Measurements from ENCODE around the gene PLEKHJ1. TPM values are rescaled to one million over a fixed set of nuclear protein-coding genes. Genes with fewer than 3 reads are reported as not detected.

The PLEKHJ1 gene
- total RNA-seq, 1 experiment from 2014 or later = 189 TPM

DNA sequence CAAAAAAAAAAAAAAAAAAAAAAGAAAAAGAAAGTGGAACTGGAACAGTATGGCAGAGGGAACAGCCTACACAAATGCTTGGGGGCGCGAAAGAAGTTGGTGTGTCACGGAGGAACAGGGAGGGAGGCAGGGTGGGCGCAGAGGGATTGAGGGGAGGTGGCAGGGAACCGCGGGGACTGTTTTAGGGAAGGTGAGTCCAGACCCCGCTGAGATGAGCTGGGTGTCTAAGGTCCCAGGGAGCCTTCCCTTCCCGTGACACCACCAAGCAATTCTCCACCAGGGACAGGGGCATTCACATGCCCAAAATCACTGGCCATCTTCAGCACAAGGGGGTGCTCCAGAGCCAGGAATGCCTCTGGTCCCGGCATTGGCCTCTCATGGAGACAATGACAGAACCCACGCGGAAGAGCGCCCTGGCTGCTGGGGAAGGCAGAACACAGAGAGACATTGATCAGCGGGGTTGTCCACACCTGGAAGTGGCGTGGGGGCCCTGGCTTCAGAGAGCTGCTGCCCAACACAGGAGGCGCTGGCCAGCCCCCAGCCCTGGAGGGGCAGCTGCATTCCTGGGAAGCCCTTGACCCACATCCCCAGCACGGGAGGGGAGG, 38.9 kb upstream of the PLEKHJ1 start:
- CTCF ChIA-PET = interaction anchor here (0.6 to 4.4 kb wide), 27 partner anchors 13 to 524 kb away, joined by 3 to 42 read pairs (median 4); partner anchors contain the start of genes AP3D1, LSM7 and PLEKHJ1
- TF ChIP-seq, protein P1, sequence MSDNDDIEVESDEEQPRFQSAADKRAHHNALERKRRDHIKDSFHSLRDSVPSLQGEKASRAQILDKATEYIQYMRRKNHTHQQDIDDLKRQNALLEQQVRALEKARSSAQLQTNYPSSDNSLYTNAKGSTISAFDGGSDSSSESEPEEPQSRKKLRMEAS (CRISPR knock-in tag; IDR thresholded peaks at IDR 0.05) = 0 out of 2 replicates have a peak, but pooled peaks have one; percentile 34
- TF ChIP-seq, protein P2, sequence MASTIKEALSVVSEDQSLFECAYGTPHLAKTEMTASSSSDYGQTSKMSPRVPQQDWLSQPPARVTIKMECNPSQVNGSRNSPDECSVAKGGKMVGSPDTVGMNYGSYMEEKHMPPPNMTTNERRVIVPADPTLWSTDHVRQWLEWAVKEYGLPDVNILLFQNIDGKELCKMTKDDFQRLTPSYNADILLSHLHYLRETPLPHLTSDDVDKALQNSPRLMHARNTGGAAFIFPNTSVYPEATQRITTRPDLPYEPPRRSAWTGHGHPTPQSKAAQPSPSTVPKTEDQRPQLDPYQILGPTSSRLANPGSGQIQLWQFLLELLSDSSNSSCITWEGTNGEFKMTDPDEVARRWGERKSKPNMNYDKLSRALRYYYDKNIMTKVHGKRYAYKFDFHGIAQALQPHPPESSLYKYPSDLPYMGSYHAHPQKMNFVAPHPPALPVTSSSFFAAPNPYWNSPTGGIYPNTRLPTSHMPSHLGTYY (CRISPR knock-in tag; IDR thresholded peaks at IDR 0.05) = no peak
- TF ChIP-seq, protein P3, sequence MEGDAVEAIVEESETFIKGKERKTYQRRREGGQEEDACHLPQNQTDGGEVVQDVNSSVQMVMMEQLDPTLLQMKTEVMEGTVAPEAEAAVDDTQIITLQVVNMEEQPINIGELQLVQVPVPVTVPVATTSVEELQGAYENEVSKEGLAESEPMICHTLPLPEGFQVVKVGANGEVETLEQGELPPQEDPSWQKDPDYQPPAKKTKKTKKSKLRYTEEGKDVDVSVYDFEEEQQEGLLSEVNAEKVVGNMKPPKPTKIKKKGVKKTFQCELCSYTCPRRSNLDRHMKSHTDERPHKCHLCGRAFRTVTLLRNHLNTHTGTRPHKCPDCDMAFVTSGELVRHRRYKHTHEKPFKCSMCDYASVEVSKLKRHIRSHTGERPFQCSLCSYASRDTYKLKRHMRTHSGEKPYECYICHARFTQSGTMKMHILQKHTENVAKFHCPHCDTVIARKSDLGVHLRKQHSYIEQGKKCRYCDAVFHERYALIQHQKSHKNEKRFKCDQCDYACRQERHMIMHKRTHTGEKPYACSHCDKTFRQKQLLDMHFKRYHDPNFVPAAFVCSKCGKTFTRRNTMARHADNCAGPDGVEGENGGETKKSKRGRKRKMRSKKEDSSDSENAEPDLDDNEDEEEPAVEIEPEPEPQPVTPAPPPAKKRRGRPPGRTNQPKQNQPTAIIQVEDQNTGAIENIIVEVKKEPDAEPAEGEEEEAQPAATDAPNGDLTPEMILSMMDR (IDR thresholded peaks at IDR 0.05) = peak; percentile 60; the same call in 1 of the 2 replicates

DNA sequence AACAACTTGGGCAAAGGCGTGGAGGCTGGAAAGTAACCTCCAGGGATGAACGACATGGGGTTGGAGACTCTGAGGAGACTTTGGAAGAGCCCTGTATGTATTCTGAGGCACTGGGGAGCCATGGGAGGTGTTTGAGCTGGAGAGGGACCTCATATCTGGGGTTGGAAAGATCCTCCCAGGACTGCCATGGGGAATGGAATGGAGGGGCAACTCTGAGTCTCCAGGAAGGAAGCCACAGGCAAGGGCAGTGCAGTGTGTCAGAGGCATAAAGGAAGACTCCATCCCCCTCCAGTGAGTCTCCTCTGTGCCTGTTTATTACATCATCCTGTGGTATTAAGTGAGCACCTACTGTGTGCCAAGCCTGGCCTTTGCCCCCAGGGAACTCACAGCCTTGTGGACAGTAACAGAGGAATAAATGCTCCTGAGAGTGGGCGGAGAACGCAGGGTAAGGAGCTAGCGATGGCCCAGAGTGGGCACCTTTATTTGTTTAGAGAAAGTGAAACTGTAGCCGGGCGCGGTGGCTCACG, 38.1 kb upstream of the PLEKHJ1 start:
- Mint-ChIP-seq H3K4me3 (peak overlapping the region; percentile 59), H3K36me3 (peaks cover 8% of the 10 kb centered on the region), H3K27me3 (ENCODE audit: low read depth) (no peaks in the 10 kb centered on the region; the same call in 1 of the 2 replicates), H3K27ac (peak overlapping the region; percentile 98), H3K9me3 (no peaks in the 10 kb centered on the region), H3K4me1 (peaks cover 22% of the 10 kb centered on the region)
- no peak for DNase-seq (ENCODE audit: low spot score)
- POLR2A ChIA-PET = interaction anchor here (0.5 to 0.9 kb wide), 2 partner anchors 21 to 471 kb away, joined by 3 to 5 read pairs; no protein-coding TSS in a partner anchor
- no peak for ATAC-seq
- CTCF ChIA-PET = interaction anchor here (0.5 to 4.4 kb wide), 23 partner anchors 13 to 523 kb away, joined by 3 to 42 read pairs (median 4); partner anchors contain the start of gene LSM7
- TF ChIP-seq ZNF423 (CRISPR knock-in tag; IDR thresholded peaks at IDR 0.05) (no peak), JAZF1 (CRISPR knock-in tag; IDR thresholded peaks at IDR 0.05) (no peak), CREM (CRISPR knock-in tag; IDR thresholded peaks at IDR 0.05) (no peak), CBFB (CRISPR knock-in tag; IDR thresholded peaks at IDR 0.05; ENCODE audit: low read depth) (0 out of 2 replicates have a peak, but pooled peaks have one; percentile 5)
- TF ChIP-seq, protein P4, sequence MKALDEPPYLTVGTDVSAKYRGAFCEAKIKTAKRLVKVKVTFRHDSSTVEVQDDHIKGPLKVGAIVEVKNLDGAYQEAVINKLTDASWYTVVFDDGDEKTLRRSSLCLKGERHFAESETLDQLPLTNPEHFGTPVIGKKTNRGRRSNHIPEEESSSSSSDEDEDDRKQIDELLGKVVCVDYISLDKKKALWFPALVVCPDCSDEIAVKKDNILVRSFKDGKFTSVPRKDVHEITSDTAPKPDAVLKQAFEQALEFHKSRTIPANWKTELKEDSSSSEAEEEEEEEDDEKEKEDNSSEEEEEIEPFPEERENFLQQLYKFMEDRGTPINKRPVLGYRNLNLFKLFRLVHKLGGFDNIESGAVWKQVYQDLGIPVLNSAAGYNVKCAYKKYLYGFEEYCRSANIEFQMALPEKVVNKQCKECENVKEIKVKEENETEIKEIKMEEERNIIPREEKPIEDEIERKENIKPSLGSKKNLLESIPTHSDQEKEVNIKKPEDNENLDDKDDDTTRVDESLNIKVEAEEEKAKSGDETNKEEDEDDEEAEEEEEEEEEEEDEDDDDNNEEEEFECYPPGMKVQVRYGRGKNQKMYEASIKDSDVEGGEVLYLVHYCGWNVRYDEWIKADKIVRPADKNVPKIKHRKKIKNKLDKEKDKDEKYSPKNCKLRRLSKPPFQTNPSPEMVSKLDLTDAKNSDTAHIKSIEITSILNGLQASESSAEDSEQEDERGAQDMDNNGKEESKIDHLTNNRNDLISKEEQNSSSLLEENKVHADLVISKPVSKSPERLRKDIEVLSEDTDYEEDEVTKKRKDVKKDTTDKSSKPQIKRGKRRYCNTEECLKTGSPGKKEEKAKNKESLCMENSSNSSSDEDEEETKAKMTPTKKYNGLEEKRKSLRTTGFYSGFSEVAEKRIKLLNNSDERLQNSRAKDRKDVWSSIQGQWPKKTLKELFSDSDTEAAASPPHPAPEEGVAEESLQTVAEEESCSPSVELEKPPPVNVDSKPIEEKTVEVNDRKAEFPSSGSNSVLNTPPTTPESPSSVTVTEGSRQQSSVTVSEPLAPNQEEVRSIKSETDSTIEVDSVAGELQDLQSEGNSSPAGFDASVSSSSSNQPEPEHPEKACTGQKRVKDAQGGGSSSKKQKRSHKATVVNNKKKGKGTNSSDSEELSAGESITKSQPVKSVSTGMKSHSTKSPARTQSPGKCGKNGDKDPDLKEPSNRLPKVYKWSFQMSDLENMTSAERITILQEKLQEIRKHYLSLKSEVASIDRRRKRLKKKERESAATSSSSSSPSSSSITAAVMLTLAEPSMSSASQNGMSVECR (CRISPR knock-in tag; IDR thresholded peaks at IDR 0.05; ENCODE audit: borderline replicate concordance) = no peak
- TF ChIP-seq, protein P5, sequence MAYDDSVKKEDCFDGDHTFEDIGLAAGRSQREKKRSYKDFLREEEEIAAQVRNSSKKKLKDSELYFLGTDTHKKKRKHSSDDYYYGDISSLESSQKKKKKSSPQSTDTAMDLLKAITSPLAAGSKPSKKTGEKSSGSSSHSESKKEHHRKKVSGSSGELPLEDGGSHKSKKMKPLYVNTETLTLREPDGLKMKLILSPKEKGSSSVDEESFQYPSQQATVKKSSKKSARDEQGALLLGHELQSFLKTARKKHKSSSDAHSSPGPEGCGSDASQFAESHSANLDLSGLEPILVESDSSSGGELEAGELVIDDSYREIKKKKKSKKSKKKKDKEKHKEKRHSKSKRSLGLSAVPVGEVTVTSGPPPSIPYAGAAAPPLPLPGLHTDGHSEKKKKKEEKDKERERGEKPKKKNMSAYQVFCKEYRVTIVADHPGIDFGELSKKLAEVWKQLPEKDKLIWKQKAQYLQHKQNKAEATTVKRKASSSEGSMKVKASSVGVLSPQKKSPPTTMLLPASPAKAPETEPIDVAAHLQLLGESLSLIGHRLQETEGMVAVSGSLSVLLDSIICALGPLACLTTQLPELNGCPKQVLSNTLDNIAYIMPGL (CRISPR knock-in tag; IDR thresholded peaks at IDR 0.05) = no peak
- TF ChIP-seq, protein P6, sequence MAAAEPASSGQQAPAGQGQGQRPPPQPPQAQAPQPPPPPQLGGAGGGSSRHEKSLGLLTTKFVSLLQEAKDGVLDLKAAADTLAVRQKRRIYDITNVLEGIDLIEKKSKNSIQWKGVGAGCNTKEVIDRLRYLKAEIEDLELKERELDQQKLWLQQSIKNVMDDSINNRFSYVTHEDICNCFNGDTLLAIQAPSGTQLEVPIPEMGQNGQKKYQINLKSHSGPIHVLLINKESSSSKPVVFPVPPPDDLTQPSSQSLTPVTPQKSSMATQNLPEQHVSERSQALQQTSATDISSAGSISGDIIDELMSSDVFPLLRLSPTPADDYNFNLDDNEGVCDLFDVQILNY (CRISPR knock-in tag; IDR thresholded peaks at IDR 0.05) = no peak; the same call in 1 of the 2 replicates
- TF ChIP-seq, protein P7, sequence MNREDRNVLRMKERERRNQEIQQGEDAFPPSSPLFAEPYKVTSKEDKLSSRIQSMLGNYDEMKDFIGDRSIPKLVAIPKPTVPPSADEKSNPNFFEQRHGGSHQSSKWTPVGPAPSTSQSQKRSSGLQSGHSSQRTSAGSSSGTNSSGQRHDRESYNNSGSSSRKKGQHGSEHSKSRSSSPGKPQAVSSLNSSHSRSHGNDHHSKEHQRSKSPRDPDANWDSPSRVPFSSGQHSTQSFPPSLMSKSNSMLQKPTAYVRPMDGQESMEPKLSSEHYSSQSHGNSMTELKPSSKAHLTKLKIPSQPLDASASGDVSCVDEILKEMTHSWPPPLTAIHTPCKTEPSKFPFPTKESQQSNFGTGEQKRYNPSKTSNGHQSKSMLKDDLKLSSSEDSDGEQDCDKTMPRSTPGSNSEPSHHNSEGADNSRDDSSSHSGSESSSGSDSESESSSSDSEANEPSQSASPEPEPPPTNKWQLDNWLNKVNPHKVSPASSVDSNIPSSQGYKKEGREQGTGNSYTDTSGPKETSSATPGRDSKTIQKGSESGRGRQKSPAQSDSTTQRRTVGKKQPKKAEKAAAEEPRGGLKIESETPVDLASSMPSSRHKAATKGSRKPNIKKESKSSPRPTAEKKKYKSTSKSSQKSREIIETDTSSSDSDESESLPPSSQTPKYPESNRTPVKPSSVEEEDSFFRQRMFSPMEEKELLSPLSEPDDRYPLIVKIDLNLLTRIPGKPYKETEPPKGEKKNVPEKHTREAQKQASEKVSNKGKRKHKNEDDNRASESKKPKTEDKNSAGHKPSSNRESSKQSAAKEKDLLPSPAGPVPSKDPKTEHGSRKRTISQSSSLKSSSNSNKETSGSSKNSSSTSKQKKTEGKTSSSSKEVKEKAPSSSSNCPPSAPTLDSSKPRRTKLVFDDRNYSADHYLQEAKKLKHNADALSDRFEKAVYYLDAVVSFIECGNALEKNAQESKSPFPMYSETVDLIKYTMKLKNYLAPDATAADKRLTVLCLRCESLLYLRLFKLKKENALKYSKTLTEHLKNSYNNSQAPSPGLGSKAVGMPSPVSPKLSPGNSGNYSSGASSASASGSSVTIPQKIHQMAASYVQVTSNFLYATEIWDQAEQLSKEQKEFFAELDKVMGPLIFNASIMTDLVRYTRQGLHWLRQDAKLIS (CRISPR knock-in tag; IDR thresholded peaks at IDR 0.05; ENCODE audit: borderline replicate concordance) = no peak

More for the DNA sequence above, 38.9 kb upstream of the PLEKHJ1 start:
- Mint-ChIP-seq H3K27ac (no peak overlapping the region), H3K9me3 (no peaks in the 10 kb centered on the region), H3K4me3 (no peak overlapping the region), H3K27me3 (ENCODE audit: low read depth) (no peaks in the 10 kb centered on the region; the same call in 1 of the 2 replicates), H3K4me1 (peaks cover 22% of the 10 kb centered on the region), H3K36me3 (peaks cover 6% of the 10 kb centered on the region)
- DNase-seq (ENCODE audit: low spot score) (peak; percentile 84), ATAC-seq (peak; percentile 52)
- POLR2A ChIA-PET = interaction anchor here (0.9 to 1.4 kb wide), 3 partner anchors 16 to 39 kb away, joined by 3 read pairs; partner anchors contain the start of gene PLEKHJ1

Measured in WTC11 (cell line).